Tibial nerve (tissue), 4 donors: Measurements from ENCODE around the gene RTN3. TPM values are rescaled to one million over a fixed set of nuclear protein-coding genes. Genes with fewer than 3 reads are reported as not detected.

Experiments
- DNase-seq, 2 donors: peaks; one replicate each; pipeline ENCODE4 v3.0.0-alpha.2; 2019; ENCODE audit warnings: low spot score in 2 of 2
- H3K27ac ChIP-seq, 4 donors: fragments of 200-600 bp; sonication (generic) in 3 of 4; one replicate each; pipeline ENCODE4 v1.5.1; 2017 to 2019; ENCODE audit warnings: mild to moderate bottlenecking in 1 of 4
- H3K27me3 ChIP-seq, 2 donors: fragments of 200-600 bp; sonication (generic) in 1 of 2; one replicate each; pipeline versions ENCODE4 v1.5.1 to v1.6.0; 2017 to 2019
- H3K36me3 ChIP-seq, 3 donors: fragments of 200-600 bp; sonication (generic); one replicate each; pipeline ENCODE4 v1.5.1; 2018 to 2019
- H3K4me1 ChIP-seq, 4 donors: fragments of 200-600 bp; sonication (generic) in 3 of 4; one replicate each; pipeline ENCODE4 v1.5.1; 2017 to 2019
- H3K4me3 ChIP-seq, 4 donors: fragments of 200-600 bp; sonication (generic) in 3 of 4; one replicate each; pipeline ENCODE4 v1.5.1; 2017 to 2019; ENCODE audit warnings: mild to moderate bottlenecking in 1 of 4, moderate library complexity in 1 of 4
- H3K9me3 ChIP-seq, 4 donors: fragments of 200-600 bp; sonication (generic) in 3 of 4; one replicate each; pipeline ENCODE4 v1.5.1; 2017 to 2019
- EP300 ChIP-seq, 2 donors: sonication (generic); formaldehyde crosslinking; IDR thresholded peaks; one replicate each; pipeline ENCODE4 v1.6.1; 2017; ENCODE audit warnings: antibody characterized with exemption in 2 of 2, mild to moderate bottlenecking in 1 of 2
- POLR2A ChIP-seq, 2 donors: fragments of 450-650 bp; IDR thresholded peaks; one replicate each; pipeline ENCODE4 v1.6.1; 2017; ENCODE audit warnings: antibody characterized with exemption in 2 of 2, mild to moderate bottlenecking in 2 of 2, moderate library complexity in 2 of 2
- WGBS, 2 donors: methylation state at CpG; one replicate each; pipeline ENCODE4 v1.1.5; 2018; 5-methylcytosine and 5-hydroxymethylcytosine counted together
- small RNA-seq: library from RNA; depleted of rRNA; stranded (forward); fragments of <200 nt; gene quantifications from one replicate; pipeline ENCODE3, GENCODE V24; 2016
- total RNA-seq, 4 donors: library from RNA; depleted of rRNA; stranded (reverse); fragments of >200 nt; gene quantifications; one replicate each; pipeline ENCODE4 v1.1.0, GENCODE V29; 2016
- TF ChIP-seq, protein P1 (sequence below), 5 experiments: fragments of 200-600 bp in 3 of 5; fragments of 450-650 bp in 2 of 5; sonication (generic) in 3 of 5; IDR thresholded peaks; one replicate each; pipeline ENCODE4 v1.5.1; 2016 to 2019; ENCODE audit warnings: antibody characterized with exemption in 5 of 5, mild to moderate bottlenecking in 3 of 5, moderate library complexity in 2 of 5

RTN3 gene
- total RNA-seq, 4 donors from 2014 or later: 88.8 to 148 (median 116) TPM

DNA sequence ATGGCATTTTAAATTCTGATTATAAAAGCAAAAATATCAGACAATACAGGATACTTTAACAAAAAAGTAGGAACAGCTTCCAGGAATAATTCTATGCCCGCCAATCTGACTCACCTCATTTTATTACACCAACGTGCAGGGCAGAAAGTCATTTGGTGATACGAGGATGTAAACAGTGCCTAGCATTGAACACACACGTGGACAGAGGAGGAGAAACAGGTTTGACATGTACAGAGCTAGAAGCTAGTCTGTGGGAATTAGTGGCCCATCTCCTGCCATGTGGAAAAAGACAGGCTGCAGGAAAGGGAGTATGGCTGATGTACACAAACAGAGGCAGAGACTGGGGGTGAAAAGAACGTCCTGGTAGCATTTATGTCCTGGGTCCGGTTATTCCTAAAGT, 123.0 kb downstream of the RTN3 start:
- no peak for TF ChIP-seq EP300 (IDR thresholded peaks at IDR 0.05)
- TF ChIP-seq, protein P1, sequence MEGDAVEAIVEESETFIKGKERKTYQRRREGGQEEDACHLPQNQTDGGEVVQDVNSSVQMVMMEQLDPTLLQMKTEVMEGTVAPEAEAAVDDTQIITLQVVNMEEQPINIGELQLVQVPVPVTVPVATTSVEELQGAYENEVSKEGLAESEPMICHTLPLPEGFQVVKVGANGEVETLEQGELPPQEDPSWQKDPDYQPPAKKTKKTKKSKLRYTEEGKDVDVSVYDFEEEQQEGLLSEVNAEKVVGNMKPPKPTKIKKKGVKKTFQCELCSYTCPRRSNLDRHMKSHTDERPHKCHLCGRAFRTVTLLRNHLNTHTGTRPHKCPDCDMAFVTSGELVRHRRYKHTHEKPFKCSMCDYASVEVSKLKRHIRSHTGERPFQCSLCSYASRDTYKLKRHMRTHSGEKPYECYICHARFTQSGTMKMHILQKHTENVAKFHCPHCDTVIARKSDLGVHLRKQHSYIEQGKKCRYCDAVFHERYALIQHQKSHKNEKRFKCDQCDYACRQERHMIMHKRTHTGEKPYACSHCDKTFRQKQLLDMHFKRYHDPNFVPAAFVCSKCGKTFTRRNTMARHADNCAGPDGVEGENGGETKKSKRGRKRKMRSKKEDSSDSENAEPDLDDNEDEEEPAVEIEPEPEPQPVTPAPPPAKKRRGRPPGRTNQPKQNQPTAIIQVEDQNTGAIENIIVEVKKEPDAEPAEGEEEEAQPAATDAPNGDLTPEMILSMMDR (IDR thresholded peaks at IDR 0.05): no peak
- TF ChIP-seq POLR2A (IDR thresholded peaks at IDR 0.05): no peak
- H3K4me3 ChIP-seq: no peak overlapping the region
- no peaks in the 10 kb centered on the region for H3K9me3 ChIP-seq
- DNase-seq: no peak
- peaks cover 0 to under 1% of the 10 kb centered on the region in 2 donors for H3K27me3 ChIP-seq
- H3K36me3 ChIP-seq: no peaks in the 10 kb centered on the region
- no peak overlapping the region for H3K27ac ChIP-seq
- 77 to 78% methylated on average over 6 of the region's 6 CpGs for WGBS, 2 donors
- no peaks in the 10 kb centered on the region for H3K4me1 ChIP-seq

- no peak for DNase-seq
- Histone ChIP-seq H3K36me3 (no peaks in the 10 kb centered on the region), H3K4me3 (no peak overlapping the region), H3K27me3 (no peaks in the 10 kb centered on the region), H3K27ac (no peak overlapping the region), H3K4me1 (no peaks in the 10 kb centered on the region), H3K9me3 (no peaks in the 10 kb centered on the region)
- 73 to 85% methylated on average over 9 of the region's 9 CpGs for WGBS, 2 donors
- no peak for TF ChIP-seq POLR2A (IDR thresholded peaks at IDR 0.05)
- TF ChIP-seq EP300 (IDR thresholded peaks at IDR 0.05): no peak
- TF ChIP-seq, protein P1 (IDR thresholded peaks at IDR 0.05): no peak
Measured at GRCh38 chr11:63805844-63806415, 124.6 kb downstream of the RTN3 start.

Small RNA genes lying within 50 kb of the gene (small RNA-seq; reads per million reads assigned to genes)
- gene AP000753.3 (not detected), gene RN7SL596P (not detected)

Other genes starting within 250 kb of the RTN3 start
- 10 to 100 TPM in 2 of 4 donors, 1 to 10 TPM in 2; 6.7 to 15.3 (median 10.1) TPM for gene PLAAT5, start 190.3 kb upstream of the RTN3 start, total RNA-seq
- 10 to 100 TPM in 2 of 4 donors, 1 to 10 TPM in 2; 7.3 to 32.7 (median 14.9) TPM for gene LGALS12, start 175.4 kb upstream of the RTN3 start, total RNA-seq
- 10 to 100 TPM in 3 of 4 donors, 1 to 10 TPM in 1; 6.3 to 43.7 (median 23.0) TPM for gene PLAAT4, start 144.7 kb upstream of the RTN3 start, total RNA-seq
- under 1 TPM in 1 of 4 donors, not detected in 3; 0.90 TPM for gene PLAAT2, start 118.1 kb upstream of the RTN3 start, total RNA-seq
- 100 to 1,000 TPM; 140 to 185 (median 157) TPM for gene PLAAT3, start 67.1 kb upstream of the RTN3 start, total RNA-seq
- gene ATL3, start 10.1 kb upstream of the RTN3 start, total RNA-seq: 100 to 1,000 TPM in 1 of 4 donors, 10 to 100 TPM in 3; 81.4 to 102 (median 92.9) TPM
- 10 to 100 TPM; 19.4 to 25.1 (median 23.8) TPM for gene ZFTA, start 87.3 kb downstream of the RTN3 start, total RNA-seq
- 10 to 100 TPM in 2 of 4 donors, 1 to 10 TPM in 2; 5.5 to 14.7 (median 10.0) TPM for gene SPINDOC, start 132.0 kb downstream of the RTN3 start, total RNA-seq
- gene MARK2, start 157.6 kb downstream of the RTN3 start, total RNA-seq: 10 to 100 TPM; 22.1 to 32.1 (median 23.6) TPM
- gene RCOR2, start 235.7 kb downstream of the RTN3 start, total RNA-seq: 1 to 10 TPM in 1 of 4 donors, under 1 TPM in 1, not detected in 2; 0.22 to 1.6 TPM